Middle frontal gyrus (tissue), 1 donor: Measurements from ENCODE around the gene DUSP23.
A peak's percentile ranks its signal among the peaks of the same experiment; 100 is the strongest.

Experiments
- DNase-seq: peaks from one replicate; pipeline ENCODE4 v3.0.0-alpha.2; 2015; ENCODE audit warnings: low spot score; ENCODE audit errors: extremely low spot score

Gene DUSP23

DNA sequence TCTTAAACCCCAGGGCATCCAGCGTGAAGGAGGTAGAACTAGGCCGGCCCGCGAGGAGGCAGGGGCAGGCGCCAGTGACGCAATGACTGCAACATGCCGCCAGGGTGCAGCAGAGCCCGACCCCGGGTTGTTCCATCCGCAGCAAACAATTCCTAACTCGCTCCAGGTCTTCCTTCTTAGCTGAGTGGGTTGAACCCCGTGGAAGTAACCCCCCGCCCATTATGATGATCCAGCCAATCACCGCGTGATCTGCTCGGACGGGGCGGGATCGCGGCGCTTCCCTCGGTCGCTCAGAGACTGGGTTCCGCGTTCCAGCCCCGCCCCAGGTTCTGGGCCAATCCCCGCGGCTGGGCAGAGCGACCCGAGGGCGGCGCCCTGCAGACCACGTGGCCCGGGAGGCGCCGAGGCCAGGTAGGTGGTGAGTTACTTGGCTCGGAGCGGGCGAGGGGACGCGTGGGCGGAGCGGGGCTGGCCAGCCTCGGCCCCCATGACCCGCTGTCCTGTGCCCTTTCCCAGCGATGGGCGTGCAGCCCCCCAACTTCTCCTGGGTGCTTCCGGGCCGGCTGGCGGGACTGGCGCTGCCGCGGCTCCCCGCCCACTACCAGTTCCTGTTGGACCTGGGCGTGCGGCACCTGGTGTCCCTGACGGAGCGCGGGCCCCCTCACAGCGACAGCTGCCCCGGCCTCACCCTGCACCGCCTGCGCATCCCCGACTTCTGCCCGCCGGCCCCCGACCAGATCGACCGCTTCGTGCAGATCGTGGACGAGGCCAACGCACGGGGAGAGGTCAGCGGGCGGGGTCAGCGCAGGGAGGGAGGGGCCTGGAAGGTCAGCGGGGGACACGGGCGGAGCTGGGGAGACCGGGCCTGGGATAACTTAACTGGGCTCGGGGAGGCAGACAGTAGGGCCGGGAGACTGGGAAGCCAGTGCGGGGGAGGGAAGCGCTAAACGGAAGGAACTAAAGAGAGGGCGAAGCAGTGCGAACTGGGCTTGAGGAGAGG lies at the start of gene DUSP23:
Gene DUSP23 (plus strand): TSS at position 380 of the 1,000 bp plus-strand sequence. CDS start 139 bp downstream, at position 519.
- DNase-seq = peak; percentile 90

DNA sequence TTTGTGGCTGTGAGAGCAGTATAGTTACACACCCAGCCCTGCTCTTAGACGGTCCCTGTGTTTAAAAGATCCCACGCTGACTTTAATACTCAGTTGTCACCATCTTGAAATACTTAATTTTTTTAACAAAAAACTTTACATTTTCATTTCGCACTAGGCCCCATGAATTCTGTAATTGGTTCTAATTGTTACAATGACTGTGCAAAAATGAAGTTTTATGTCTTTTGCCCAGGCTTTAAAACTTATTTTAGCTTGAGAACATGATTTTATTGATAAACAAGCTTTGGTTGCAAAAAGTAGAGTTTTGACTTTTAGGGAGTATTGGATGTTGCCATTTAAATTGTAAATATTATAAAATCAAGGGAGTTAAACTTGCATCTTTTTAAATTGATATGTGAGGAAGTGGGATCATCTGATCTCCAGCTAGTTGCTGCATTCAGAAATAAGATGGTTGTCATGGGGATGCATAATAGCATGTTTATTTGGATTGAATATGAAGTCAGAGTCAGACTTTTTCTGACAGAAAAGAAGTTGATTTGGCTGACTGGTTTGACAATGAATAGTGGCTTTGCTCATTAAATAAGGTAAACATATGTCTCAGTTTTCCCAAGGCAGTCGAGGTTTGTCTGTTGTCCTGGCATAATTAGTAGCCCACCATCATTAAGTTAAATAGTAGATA lies 43.4 kb upstream of the DUSP23 start:
- DNase-seq = no peak

DNA sequence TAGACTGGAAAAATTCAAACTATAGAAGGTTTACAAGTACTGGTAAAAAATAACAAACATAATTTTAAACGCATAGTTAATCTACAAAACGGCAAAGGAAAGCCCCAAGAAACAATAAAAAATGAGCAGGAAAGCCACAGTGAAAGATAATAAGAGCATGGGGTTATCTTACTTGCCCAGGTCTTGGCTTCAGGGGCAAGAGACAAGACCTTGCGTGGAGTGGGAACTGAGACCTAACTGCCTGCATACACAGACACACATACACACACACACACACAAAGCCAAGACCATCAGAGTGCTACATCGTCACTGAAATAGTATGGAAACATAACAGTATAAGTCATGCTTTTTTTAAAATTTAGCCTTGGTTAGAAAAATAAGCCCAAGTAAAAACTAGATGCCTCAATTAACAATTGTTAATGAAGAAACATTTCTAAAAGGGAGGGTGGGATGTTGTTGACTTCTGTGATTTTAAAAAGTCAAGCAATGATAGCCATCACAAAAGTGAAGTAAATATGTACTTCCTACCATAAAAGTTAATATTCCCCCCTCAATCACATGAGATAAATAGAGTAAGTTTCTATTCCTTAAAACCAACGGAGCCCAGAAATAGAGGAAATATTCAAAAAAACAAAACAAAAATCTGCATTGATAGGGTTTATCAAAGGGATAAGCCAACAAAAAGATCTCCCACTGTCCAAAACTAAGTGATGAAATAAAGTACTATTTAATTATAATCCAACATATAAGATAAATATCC lies 36.9 kb upstream of the DUSP23 start:
- DNase-seq = no peak

DNA sequence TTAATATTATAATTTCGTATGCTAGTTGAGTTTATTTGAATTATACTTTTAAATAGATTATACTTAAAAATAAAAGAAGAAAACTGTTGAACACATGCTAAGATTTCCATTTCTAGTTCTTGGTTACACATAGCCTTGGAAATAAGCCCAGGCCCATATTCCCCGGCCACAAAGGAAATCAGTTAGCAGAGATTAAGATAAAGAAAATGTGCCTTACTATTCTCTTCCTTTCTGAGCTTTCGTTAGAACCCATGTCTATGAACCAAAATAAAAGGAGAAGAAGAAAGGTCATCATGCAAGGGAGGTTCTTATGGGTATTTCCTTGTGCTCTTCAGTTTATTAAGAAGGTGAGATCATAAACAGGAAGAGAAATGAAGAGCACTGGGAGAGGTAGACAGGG lies 34.1 kb upstream of the DUSP23 start:
- DNase-seq = no peak

DNA sequence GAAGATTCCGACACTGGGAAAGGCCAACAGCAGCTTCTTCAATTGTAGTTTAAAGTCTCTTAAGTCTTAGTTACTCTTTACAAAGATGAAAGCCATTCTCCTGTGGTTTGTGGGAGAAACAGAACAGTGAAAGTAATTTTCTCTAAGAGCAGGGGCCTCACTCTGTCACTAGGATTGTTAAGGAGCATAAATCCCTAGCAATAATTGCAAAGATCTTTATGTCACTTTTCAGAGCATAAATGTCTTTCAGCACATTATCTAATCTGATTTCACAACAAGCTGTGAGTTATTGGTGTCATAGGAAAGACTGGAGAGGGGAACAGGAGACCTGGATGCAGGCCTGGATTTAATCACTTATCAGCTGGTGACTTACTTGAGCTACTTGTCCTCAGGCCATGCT lies 32.4 kb upstream of the DUSP23 start:
- DNase-seq = no peak

DNA sequence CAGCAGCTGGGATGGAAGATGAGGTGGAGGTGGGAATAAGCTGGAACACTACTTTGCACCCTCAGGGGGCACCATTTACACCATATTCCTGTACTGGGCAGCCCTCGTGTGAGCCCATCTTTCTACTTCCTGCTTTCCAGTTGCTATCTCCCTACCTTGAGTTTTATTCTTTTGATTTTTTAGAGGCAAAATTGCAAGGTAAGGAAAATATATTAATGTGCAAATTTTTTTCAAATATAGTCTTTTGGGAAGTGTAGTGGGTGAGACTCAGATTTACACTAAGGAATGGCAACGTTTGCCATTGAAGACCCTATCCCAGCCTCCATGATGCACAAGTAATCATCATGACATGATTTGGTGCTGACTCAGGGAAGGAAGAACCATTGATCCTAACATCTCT lies 31.1 kb upstream of the DUSP23 start:
- no peak for DNase-seq

DNA sequence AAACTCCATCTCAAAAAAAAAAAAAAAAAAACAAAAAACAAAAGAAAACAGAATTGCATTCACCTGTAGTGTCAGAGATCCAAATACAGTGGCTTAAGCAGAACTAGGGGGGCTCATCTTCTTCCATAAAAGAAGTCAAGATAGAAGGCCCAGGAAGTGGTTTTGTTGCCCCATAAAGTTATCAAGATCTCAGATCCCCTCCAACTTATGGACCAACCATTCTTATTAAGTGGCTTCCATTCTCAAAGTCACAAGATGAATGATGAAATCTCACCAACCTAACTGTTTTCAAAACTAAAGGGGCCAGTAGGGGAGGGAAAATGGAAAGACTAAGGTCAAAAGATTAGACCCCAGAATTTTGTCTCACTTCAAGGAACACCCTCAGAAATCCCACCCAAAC lies 30.1 kb upstream of the DUSP23 start:
- no peak for DNase-seq

DNA sequence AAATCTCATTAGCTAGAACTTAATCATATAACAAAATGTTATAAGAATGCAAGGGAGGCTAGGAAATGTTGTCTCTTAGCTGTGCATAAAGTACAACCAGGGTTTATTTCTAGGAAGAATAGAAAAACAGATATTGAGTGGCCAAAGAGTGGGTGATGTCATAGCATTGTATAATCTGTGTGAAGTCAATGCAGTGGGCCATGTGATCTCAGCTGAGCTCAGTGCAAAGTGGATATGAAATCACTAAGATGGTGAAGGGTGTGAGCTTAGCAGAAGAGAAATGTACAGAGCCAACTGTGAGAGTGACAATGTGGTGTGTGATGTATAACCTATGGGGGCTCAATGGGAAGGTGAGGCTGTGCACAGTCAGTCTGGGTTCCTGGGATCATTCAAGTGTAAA lies 29.7 kb upstream of the DUSP23 start:
- no peak for DNase-seq

DNA sequence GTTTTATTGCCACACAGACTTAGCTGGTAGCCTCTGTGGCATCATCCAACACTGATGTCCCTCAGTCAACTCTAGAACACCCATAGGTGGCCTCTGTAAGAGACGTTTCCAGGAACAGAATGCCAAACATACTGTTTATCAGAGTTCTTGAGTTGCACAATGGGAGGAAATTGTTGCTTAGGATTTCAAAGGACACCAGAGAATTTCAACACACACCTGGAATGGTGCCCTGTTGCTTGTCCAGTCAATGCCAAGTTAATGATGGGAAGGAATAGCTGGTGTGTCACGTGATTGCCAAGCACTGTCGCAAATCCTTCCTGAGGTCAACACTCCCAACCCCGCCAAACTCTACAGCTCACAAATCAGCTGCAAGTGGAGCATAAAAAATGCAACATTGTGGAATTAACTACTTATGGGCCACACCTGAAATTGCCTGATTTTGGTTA lies 28.6 kb upstream of the DUSP23 start:
- no peak for DNase-seq

DNA sequence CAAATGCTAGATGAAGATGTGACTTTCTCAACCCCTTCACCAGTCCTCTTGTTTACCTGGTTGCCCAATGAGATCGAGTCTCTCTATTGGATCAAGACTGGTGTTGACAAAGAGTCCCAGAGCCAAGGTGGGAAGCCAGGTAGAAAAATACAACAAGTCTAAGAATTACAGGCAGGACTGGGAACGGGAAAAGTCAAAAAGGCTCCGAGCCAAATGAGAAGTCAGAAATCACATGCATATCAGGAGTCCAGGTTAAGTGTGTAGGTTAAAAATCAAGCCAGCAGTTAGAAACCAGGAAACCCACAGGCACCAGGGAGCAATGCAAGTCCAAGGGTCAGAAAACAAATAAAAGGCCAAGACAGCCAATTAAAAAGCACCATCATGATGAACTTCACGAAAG lies 27.4 kb upstream of the DUSP23 start:
- DNase-seq = no peak

DNA sequence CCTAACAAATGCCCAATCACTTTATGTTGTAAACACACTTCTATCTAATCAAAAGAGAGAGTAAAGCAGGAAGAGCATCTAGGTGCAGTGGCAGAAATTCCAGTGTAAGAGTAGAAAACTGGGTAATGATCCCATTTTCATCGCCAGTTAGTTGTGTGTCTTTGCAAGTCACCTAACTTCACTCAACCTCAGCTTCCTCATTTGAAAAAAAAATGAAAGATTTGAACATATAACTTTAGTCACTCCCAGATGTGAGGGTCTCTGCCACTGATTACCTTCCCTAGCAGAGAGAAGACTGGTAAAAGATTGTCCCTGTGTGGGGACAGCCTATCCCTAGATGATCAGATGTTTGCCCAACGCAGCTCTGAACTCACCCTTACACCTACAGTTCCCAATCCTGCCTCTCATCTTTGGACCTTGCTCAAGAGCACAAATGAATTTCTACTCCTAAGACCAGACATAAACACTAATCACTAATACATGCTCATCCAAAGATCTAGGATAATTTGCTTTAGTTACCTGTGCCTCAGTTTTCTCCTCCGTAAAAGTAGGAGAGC lies 25.2 kb upstream of the DUSP23 start:
- DNase-seq = no peak

DNA sequence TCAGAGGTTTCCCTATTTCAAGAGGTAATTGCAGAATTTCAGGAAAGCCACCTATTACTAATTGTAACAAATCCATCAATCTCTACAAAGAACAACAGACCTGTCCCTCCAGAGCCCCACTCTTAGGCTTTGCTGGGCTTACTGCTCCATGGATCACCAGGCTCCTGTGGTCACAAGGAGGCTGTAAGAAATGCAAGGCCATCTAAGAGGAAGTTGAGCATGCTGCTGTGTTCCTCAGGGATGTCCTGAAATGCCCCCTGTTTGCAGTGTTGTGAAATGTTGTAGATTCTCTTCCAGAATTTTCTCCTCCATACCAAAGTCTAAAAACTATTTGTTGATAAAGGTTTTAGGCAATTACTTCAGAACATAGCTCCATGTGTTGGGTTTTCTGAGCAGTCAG lies 24.4 kb upstream of the DUSP23 start:
- no peak for DNase-seq

DNA sequence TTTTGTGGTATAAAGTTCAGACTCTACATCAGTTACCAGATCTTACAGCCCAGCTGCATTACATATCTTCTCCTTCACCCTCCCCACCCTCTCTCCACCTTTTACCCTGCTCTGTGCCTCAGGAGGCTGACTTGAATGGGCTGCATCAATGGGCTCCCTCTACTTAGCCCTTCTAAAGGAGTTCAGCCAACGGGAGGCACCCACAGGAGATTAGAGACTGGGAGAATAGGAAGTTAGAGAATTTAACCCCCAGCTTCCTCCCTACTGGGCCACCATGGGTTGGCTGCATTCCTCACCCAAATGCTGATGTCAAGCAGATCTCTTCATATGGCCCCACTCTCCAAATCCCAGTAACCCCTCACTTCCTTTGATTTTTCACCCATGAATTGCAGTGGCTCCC lies 17.1 kb upstream of the DUSP23 start:
- DNase-seq = no peak

DNA sequence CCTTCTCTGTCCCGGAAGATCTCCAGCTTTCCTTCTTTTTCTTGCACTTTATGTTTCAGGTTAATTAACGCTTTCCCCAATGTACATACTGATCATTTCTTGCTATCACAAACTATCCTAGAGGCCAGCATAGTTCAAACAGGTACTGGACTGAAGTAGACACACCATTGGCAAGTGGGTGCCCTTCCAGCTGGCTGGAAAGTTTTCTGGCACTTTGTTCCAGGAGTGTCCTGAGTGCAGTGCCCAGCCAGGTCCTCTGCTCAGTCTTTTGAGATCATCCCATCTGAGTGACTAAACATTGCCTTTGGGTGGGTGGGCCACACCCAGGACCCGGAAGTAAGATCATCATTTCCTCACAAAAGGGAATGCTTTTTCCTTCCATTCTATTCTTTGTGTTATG lies 15.0 kb upstream of the DUSP23 start:
- DNase-seq = no peak

DNA sequence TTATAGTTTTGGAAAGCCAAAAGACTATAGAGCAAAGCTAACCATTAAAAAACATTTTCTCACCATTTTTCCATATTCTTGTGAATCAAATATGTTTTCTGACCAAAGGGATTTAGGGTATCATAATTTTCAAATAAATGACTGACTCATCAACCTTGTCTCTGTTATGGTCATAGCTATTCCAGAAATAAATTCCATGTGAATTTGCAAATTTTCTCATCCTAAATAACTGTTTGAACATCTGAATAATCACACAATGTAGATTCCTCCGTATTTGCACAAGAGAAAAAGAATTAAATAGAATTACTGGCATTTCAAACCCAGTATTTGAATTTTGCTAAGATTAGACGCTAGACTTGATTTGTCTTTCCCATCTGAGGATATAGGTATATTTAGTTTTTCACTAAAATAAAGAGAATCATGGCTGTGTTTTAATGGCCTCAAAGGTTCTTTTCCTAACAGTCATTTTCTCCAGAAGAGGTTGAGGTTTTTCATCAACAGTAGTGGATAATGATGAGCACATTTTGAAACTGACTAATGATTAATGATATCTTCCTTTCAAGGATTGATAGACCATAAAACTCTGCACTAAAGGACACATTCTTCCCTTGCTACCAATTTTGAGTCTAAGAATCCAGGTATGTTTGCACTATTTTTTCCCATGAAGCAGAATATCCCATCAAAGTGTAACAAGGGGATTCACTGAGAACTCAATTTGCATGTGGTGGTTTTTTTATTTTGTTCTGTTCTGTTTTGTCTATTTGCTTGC lies 9.5 kb upstream of the DUSP23 start:
- no peak for DNase-seq

DNA sequence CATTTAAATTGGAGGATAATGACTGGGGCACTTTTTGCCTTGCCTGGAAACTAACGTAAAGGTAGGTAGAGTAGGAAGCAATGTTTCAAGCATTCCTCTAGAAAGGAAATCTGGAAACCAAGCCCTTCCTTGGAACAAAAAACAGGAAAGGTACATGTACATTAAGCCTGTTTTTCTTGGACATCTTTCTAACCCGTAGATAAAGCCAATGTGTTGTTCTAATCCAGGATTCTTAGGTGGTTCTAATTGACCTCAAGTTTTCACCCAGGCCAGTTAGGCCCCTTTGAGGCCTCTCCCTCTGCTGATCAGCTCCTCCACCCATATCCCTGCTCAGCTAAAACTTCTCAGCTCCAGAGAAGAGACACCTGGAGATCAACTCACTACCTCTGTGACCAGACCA lies 6.3 kb upstream of the DUSP23 start:
- no peak for DNase-seq

DNA sequence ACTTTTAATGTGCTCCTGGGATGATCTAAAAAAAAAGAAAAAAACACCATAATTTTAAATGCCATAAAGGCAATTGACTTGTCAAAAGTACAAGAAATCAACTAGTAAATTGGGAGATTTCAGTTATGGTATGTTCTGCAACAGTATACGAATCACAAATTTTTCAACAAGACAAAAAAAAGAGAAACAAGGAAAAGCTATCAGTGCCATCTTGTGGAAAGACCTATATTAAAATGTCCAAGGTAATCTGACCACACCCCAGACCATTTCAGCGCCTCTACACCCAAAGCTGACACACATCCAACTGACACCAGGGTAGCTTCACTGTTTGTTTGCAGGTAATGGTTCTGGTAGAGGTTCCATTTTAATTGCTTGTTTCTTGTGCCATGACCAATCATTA lies 5.0 kb upstream of the DUSP23 start:
- DNase-seq = no peak

DNA sequence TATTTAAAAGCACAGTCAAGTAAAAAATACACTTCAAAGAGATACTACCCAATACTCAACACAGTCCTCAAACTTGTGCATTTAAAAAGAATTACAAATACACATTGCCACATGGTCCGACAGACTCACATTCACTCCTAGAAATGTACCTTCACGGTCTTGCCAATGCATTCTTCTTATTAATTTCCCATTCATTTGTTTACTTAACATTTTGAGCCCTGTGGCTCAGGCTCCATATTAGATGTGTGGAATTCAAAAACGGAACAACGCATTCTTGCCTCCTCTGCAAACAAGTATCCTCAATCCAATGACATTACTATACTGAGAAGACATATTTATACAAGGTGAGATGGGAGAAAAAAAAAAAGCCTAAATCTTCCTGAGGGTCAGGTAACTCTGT lies 2.5 kb upstream of the DUSP23 start:
- DNase-seq = no peak

DNA sequence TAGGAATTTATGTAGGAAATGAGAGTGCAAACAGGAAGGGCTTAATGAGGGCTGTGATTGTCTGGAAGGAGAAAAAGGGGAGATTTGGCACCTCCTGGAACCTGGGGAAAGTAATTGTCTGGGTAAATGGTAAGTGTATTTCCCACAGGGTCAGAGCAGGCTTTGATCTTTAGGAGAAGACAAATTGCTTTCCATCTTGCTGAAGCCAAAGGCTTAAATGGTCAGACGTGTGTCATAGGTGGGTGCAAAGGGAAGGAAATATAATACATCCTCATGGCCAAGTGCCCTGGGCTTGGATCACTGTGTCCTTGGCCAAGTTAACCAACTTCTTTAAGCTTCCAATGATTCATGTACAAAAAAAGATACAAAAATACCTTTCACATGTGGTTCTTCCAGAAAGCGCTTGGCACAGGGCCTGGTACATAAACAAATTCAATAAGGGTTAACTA lies 1.3 kb upstream of the DUSP23 start:
- DNase-seq = no peak

DNA sequence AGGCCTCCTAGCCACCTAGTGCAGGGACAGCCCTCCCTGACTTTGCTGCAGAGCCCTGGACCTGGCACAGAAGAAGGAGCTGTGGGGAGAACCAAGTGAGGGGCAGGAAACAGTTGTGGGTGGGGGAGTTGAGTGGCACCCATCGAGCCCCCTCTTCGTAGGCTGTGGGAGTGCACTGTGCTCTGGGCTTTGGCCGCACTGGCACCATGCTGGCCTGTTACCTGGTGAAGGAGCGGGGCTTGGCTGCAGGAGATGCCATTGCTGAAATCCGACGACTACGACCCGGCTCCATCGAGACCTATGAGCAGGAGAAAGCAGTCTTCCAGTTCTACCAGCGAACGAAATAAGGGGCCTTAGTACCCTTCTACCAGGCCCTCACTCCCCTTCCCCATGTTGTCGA lies 1.2 kb downstream of the DUSP23 start:
- no peak for DNase-seq

DNA sequence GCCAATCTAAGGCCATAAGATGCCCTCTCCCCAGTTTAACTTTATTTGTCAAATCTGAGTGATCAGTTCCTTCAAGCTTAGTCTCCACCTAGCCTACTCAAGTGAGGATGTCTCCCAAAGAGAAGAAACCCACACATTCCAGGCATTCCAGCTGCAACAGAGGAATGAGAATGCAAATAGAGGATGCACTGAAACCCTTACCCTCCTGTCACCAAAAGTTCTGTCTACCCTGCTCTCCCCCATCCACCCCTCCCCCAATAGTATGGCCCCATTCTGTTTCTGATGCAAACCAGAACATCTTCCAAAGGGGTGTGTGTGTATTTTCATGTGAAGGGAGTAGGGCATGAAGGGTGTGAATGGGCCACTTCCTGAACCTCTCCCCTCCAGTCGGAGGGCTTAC lies 3.0 kb downstream of the DUSP23 start:
- no peak for DNase-seq
